22Rv1 (cell line): ENCODE data around the gene FCAMR.

Experiments
- ZFX ChIP-seq: fragments of 450-650 bp; IDR thresholded peaks from 2 replicates; pipeline ENCODE4 v1.6.1; 2017; ENCODE audit warnings: antibody characterized with exemption, borderline replicate concordance
- TF ChIP-seq, protein P1 (sequence below): fragments of 450-650 bp; IDR thresholded peaks from 2 replicates; pipeline ENCODE4 v1.5.1; 2017; ENCODE audit warnings: mild to moderate bottlenecking

- TF ChIP-seq ZFX: no peak
- TF ChIP-seq, protein P1, sequence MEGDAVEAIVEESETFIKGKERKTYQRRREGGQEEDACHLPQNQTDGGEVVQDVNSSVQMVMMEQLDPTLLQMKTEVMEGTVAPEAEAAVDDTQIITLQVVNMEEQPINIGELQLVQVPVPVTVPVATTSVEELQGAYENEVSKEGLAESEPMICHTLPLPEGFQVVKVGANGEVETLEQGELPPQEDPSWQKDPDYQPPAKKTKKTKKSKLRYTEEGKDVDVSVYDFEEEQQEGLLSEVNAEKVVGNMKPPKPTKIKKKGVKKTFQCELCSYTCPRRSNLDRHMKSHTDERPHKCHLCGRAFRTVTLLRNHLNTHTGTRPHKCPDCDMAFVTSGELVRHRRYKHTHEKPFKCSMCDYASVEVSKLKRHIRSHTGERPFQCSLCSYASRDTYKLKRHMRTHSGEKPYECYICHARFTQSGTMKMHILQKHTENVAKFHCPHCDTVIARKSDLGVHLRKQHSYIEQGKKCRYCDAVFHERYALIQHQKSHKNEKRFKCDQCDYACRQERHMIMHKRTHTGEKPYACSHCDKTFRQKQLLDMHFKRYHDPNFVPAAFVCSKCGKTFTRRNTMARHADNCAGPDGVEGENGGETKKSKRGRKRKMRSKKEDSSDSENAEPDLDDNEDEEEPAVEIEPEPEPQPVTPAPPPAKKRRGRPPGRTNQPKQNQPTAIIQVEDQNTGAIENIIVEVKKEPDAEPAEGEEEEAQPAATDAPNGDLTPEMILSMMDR: no peak
Observed at GRCh38 chr1:207001492-207002245, 31.4 kb upstream of the FCAMR start.
